Measurements from ENCODE around the gene GSK3A. TPM values are rescaled to one million over a fixed set of nuclear protein-coding genes. Genes with fewer than 3 reads are reported as not detected.

Gene GSK3A
- 15.4 and 24.6 TPM in 2 replicates for total RNA-seq

DNA sequence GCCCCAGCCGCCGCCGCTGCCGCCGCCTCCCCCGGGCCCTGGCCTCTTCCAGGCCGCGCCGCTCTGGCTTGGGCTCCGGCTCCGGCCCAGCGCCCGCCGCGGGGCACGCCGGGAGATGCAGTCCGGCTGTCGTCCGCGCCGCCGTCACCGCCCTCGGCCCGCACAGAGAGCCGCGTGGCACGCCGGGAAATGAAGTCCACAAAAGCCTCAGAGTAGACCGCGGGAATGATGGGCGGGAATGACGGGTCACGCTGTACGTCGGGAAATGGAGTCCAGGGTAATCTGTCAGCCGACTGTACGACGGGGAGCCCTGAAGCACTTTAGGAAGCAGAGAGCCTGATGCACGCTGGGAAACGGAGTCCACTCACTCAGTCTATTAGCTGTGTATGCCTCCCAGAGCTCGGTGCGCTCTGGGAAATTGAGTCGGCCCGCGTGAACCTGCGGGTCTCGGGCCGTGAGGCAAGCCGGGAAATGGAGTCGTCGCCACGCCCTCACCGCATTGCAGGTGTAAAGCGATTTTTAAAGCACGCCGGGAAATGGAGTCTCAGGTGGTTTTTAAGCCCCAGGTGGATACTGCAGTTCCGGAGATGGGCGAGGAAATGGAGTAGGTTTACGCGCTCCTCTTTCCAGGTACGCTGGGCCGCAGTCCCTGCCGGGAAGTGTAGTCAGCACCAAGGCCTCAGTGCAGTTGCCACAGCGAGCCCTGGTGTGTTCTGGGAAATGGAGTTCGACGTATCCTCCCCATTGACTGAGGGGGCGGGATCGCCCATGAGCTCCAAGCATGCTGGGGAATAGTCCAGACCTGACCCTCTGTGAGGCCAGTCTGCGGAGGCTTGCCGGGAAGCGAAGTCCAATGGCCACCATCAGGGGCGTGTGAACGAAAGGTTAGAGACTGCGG lies at the start of gene GSK3A:
GSK3A (minus strand) TSS at position 91 of the 898 bp plus-strand sequence. CDS start 137 bp downstream, outside the sequence.

DNA sequence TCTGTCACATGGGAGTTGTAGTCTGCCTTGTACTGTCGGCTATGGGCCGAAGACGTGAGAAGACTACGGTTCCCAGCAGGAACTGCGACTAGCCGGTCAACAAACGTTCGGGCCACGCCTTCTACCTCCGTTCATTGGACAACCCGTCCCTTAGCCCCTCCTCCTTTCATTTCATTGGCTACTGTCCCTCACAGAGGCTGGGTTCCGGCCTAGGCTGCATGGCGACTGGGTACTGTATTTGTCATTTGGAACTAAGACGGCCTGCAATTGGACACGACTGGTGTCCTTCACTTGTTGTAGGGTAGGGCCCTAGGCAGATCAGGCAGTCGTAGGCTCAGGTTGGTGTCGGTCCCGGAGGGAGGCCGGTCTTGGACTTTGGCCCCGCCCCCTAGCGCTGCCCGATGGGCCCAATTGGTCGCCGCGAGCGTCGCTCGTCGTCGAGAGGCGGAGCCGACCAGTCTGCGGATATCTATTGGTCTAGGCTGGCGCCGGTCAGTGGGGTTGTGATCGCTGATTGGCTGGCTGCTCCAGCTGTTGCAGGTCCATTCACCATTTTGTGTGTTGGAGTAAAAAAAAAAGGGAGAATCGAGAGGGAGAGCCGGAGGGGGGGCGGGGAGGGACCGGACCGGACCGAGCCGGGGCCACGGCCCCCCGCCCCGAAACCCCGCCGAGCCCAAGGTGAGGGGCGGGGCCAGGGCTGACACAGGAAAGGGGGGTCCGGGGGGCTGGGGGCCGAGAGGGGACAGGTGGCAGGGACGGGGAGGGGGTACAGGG lies 26.5 kb upstream of the GSK3A start, which contains the start of gene CIC:
CIC (plus strand) TSS at position 549 of the 774 bp plus-strand sequence. CDS start 2,532 bp downstream, outside the sequence.

DNA sequence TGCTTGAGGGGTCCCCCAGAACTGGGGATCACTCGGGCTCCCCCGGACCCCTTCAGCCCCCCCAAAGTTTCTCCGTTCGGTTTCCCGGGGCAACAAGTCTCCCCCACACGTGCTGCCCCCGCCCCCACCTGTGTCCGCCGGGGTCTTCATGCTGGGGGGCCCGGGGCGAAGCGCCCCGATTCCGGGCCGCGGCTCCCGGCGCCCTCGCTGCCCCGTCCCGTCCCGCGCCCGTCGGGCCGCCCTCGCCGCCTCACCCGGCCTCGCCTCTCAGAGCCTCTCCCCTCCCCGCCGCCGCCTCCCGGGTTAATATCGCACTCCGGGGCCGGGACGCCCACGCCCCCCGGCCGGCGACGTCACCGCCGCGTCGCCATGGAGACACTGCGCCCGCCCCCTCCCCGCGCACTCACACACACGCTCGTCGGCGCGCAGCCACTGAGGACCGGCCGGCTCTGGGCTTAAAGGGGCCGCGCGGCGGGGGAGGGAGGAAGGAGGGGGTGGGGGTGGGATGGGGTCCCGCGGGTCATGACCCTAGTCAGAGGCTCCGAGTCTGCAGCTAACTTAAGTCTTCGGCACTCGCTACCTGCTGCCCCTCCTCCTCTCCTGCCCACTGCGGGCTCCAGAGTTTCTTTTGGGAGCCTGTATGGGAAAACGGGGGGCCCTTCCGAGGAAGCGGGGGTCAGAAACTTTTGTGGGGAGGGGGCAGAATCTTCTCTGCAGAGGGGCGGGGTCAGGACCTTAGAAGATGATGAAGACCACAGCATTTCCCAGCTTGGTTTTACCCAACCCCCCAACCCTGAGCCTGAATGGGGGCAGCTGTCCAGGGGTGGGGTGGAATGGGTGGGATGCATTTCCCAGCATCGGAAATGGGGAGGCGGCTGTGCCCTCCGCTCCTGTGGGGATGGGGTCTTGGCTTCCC lies 12.7 kb upstream of the GSK3A start, which contains the start of gene ERF:
ERF (minus strand) TSS at position 279 of the 916 bp plus-strand sequence; CDS start at position 150, 129 bp downstream.

GRCh38 chr19:42219812-42220750 lies 22.3 kb downstream of the GSK3A start, which contains the start of gene ZNF526:
ZNF526 (plus strand) TSS chr19:42220312; CDS start chr19:42224404, 4,092 bp downstream.

GRCh38 chr19:42217520-42218437 lies 24.6 kb downstream of the GSK3A start, which contains the start of gene DEDD2:
DEDD2 (minus strand) TSS chr19:42217677; CDS start chr19:42217007, 670 bp downstream.

Other genes starting within 250 kb of the GSK3A start
- under 0.01 TPM in 1 of 2 replicates, not detected in the other for gene ATP1A3, start 248.4 kb downstream of the GSK3A start, total RNA-seq
- not detected in 2 replicates for gene GRIK5, start 172.4 kb downstream of the GSK3A start, total RNA-seq
- gene ZNF574, start 166.4 kb downstream of the GSK3A start, total RNA-seq, result 16.2 and 24.2 TPM in 2 replicates
- 0.37 and 1.4 TPM in 2 replicates for gene POU2F2, start 110.2 kb downstream of the GSK3A start, total RNA-seq
- 11.8 and 17.6 TPM in 2 replicates for gene DEDD2, start 24.9 kb downstream of the GSK3A start, total RNA-seq
- gene ZNF526, start 22.3 kb downstream of the GSK3A start, total RNA-seq, result 14.7 and 19.4 TPM in 2 replicates
- 20.2 and 34.0 TPM in 2 replicates for gene ERF, start 12.5 kb upstream of the GSK3A start, total RNA-seq
- gene CIC, start 26.6 kb upstream of the GSK3A start, total RNA-seq, result 18.4 and 20.1 TPM in 2 replicates
- gene PRR19, start 59.5 kb upstream of the GSK3A start, total RNA-seq, result under 0.01 and 0.20 TPM in 2 replicates
- gene PAFAH1B3, start 60.0 kb upstream of the GSK3A start, total RNA-seq, result 9.6 and 11.9 TPM in 2 replicates
- 0.98 TPM in 1 of 2 replicates, not detected in the other for gene TMEM145, start 70.7 kb upstream of the GSK3A start, total RNA-seq
- 18.4 and 21.5 TPM in 2 replicates for gene MEGF8, start 83.0 kb upstream of the GSK3A start, total RNA-seq
- 0.37 TPM in 1 of 2 replicates, not detected in the other for gene CNFN, start 147.7 kb upstream of the GSK3A start, total RNA-seq
- gene LIPE, start 184.8 kb upstream of the GSK3A start, total RNA-seq, result 4.0 and 15.6 TPM in 2 replicates
- not detected in 2 replicates for gene CXCL17, start 200.3 kb upstream of the GSK3A start, total RNA-seq

All from subcutaneous preadipocyte (primary cell).